Measurements from ENCODE around the gene DGCR2. TPM values are rescaled to one million over a fixed set of nuclear protein-coding genes. Genes with fewer than 3 reads are reported as not detected.

The DGCR2 gene
- total and polyA plus RNA-seq, 2 of the 8 experiments (the other 6 are each of a cell fraction or from before 2014, with no cell fraction given), result 42.3 to 62.2 TPM

DNA sequence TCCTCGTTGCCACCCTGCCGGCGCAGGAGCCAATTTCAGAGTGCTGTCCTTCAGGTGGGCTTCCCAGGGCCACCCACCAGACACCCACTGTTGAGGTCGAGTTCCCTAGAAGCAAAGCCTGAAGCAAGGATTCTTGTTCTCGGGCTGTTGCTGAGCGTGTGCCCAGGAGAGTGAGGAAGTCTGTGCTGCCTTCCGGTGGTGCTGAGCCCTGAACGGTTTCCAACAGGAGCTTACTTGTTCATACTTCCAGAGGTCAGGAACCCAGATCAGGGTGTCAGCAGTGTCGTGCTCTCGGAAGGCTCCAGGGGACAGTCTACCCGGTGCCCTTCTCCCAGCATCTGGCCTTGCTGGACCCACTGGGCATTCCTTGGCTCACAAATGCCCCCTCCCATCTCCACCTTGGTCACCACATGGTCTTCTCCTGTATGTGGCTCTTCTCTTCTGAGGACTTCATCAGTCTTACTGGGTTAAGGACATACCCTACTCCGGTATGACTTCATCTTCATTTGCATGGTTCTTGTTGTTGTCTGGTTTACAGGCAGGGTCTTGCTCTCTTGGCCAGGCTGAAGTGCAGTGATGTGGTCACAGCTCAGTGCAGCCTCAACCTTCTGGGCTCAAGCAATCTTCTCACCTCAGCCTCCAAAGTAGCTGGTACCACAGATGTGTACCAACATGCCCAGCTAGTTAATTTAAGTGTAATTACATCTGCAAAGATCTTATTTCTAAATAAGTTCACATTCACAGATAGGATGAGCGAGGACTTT, 45.1 kb upstream of the DGCR2 start (continued):
- TF ChIP-seq ASH2L (IDR thresholded peaks at IDR 0.05; ENCODE audit: low read length), result no peak
- TF ChIP-seq ATF2 (IDR thresholded peaks at IDR 0.05; ENCODE audit: low read length), result no peak
- TF ChIP-seq KDM4A (IDR thresholded peaks at IDR 0.05; ENCODE audit: low read depth, low read length, severe bottlenecking), result no peak
- no peak for TF ChIP-seq NANOG (IDR thresholded peaks at IDR 0.05; ENCODE audit: insufficient read depth, low read depth, low read length, poor library complexity, severe bottlenecking)
- TF ChIP-seq BACH1 (IDR thresholded peaks at IDR 0.05; ENCODE audit: low read length), result no peak
- no peak for TF ChIP-seq FOSL1 (IDR thresholded peaks at IDR 0.05; ENCODE audit: insufficient read depth, low read depth, low read length)
- no peak for TF ChIP-seq BRCA1 (IDR thresholded peaks at IDR 0.05; ENCODE audit: low read depth, low read length)

Data from H1 (cell line).